Esophagus muscularis mucosa (tissue), 4 donors: ENCODE measurements around the gene HCST.

Source experiments
- CTCF ChIP-seq, 3 experiments: fragments of 200-600 bp in 2 of 3; fragments of 450-650 bp in 1 of 3; sonication (generic) in 2 of 3; IDR thresholded peaks; one replicate each; pipeline ENCODE4 v1.5.1; 2017 to 2019; ENCODE audit warnings: antibody characterized with exemption in 3 of 3, mild to moderate bottlenecking in 2 of 3, moderate library complexity in 1 of 3
- EP300 ChIP-seq: sonication (generic); formaldehyde crosslinking; IDR thresholded peaks from one replicate; pipeline ENCODE4 v1.6.1; 2017; ENCODE audit warnings: antibody characterized with exemption
- POLR2A ChIP-seq: fragments of 450-650 bp; IDR thresholded peaks from one replicate; pipeline ENCODE4 v1.6.1; 2017; ENCODE audit warnings: antibody characterized with exemption, moderate library complexity, mild to moderate bottlenecking, low read depth
- POLR2AphosphoS5 ChIP-seq, 2 donors: sonication (generic); formaldehyde crosslinking; IDR thresholded peaks; one replicate each; pipeline ENCODE4 v1.6.1; 2017; ENCODE audit warnings: antibody characterized with exemption in 2 of 2

GRCh38 chr19:35936738-35937268, 34.5 kb downstream of the HCST start:
- TF ChIP-seq CTCF (IDR thresholded peaks at IDR 0.05) (no peak), POLR2AphosphoS5 (IDR thresholded peaks at IDR 0.05) (no peak), POLR2A (no peak), EP300 (no peak)
